ENCODE data around the gene NFAM1.

NFAM1 gene

DNA sequence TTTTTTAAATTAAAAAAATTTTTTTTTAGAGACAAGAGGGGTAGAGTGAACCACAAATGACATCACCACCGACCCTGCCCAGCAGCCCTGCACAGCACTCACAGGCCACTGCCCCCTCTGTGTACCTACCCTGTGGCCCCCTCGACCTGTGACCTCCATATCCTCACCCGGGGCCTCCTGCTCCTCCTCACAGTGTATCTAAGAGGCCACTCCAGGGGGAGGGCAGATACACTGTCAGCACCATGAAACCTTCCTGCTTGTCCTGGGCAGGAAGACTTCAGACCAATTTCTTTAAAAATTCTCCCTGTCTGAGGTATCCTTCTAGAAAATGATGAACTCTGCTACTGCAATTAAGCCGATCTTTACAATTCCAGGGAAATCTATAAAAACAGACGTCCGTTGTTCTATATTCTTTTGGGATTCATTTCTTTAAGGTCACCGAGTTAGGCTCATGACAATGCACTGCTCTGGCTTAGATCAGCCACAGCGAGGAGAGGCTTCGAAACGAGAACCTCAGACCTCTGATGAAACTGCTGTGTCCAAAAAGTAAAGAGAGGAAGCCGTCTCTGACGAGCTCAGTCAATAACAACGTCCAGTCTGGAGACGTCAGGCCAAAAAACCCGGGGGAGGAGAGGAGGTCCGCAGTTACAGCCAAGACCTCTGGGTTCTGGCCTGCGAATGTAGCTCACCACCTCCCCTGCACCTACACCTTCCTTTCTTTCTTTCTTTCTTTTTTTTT is 17.5 kb downstream of the NFAM1 start:
- DNase-seq: no peak
- TF ChIP-seq POLR2A (IDR thresholded peaks at IDR 0.05; ENCODE audit: low read length) (no peak), GATA1 (IDR thresholded peaks at IDR 0.05; ENCODE audit: low read depth, low read length) (no peak)

DNA sequence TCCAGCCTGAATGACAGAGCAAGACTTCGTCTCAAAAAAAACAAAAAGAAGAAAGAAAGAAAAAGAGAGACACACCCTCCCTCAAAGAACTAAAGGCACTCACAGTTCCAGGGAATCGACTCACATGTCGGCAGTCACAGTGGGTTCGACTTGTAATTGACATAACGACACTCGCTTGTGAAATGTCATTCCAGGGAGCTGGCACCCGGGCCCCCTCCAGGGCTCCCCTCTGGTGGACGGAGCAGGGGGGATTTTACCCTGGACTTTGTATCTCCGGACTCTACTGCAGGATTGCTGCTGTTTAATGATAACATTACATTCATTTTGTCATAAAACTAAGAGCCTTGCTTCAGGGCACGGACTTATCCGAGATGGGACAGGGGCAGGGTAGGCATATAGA is 18.2 kb downstream of the NFAM1 start:
- DNase-seq: no peak
- no peak for TF ChIP-seq GATA1 (IDR thresholded peaks at IDR 0.05; ENCODE audit: low read depth, low read length)
- TF ChIP-seq POLR2A (IDR thresholded peaks at IDR 0.05; ENCODE audit: low read length): no peak

DNA sequence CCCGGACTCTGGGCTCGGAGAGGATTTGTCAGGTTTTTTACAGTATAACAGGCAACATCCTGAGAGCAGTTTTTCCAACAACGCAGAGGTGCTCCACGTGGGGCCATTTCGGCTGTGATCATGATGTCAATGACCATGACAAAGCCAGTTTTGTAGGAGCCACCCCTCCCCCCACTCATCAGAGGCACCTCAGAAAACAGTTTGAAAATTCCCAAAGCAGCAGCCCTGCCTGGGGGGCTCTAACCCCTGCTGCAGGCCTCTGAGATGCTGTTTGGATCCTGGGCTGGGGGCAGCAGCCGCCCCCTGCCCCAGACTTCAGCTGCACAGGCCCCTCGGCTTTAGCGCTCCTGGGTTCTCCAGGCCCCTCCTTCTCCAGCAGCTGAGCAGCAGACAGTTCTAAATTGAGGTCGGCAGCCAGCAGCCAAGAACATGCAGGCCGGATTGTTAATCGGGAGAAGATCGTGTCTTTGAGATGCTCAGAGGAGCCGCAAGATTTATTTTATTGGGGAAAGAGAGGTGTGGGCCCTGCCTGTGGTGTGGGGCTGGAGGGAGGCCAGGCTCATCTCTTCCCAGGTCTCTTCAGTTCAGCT is 19.4 kb downstream of the NFAM1 start:
- TF ChIP-seq POLR2A (IDR thresholded peaks at IDR 0.05; ENCODE audit: low read length) (no peak), GATA1 (IDR thresholded peaks at IDR 0.05; ENCODE audit: low read depth, low read length) (no peak)
- DNase-seq: no peak

DNA sequence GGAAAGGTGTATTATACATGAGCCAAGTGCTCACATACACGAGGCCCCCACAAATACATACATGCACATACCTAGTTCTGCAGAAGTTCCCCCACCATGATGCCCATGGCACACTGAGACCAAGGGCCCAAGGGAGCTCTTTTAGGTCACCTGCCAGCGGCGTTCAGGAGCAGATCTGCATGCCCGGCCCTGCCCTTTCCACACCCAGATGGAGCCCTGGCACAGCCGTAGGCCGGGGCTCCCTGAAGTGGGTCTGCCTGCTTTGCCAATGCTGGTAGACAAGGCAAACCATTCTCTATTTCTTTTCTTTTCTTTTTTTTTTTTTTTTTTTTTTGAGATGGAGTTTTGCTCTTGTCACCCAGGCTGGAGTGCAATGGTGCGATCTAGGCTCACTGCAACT is 21.5 kb downstream of the NFAM1 start:
- no peak for DNase-seq
- TF ChIP-seq POLR2A (IDR thresholded peaks at IDR 0.05; ENCODE audit: low read length): no peak
- no peak for TF ChIP-seq GATA1 (IDR thresholded peaks at IDR 0.05; ENCODE audit: low read depth, low read length)

DNA sequence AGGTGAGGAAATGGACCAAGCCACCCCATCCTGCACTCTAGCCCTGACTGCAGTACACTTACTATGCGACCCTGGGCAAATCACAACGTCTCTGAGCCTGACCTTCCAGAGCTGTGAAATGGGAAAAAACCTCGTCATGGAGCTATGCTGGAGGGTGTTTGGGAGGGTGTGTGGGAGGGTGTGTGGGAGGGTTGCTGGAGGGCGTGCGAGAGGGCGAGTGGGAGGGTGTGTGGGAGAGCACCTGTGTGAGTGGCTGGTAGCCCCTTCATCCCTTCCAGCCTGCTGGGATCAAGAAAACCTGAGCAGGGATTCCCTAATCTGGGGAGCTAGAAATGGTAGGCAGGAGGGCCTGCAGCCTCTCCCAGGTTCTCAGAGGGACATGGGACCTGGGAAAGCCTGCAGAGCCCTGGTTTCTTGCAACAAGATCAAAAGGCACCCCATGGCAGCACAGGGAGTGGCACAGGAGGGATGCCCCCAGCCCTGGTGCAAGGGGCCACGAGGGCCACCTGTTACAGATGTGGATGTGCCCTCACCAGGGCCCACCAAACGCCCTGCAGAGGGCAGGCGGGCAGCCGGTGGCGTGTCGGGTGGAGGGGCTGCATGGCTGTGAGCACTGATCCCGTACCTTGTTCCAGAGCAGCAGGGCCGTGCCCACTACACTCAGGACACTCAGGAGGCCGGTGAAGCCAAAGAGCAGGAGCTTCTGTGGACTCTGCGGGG is 23.2 kb downstream of the NFAM1 start:
- TF ChIP-seq POLR2A (IDR thresholded peaks at IDR 0.05; ENCODE audit: low read length) (no peak), GATA1 (IDR thresholded peaks at IDR 0.05; ENCODE audit: low read depth, low read length) (no peak)
- no peak for DNase-seq

DNA sequence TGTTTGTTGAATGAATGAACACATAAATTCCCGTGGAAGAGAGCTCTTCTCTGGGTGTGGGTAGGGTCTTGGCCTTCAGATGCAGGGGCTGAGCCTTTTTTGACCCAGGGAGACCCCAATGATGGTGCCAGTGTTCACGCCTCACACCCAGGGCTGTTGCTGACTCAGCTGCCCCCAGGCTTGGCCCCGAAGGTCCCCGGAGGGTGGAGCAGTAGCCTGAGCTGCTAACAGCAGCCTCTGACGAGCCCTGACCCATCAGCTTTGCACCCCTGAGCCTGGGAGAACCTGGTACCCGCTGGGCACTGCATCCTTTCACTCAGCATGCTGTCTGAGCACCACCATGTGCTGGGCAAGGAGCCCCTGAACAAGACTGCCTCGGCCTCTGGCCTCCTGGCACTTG is 23.9 kb downstream of the NFAM1 start:
- TF ChIP-seq GATA1 (IDR thresholded peaks at IDR 0.05; ENCODE audit: low read depth, low read length) (no peak), POLR2A (IDR thresholded peaks at IDR 0.05; ENCODE audit: low read length) (no peak)
- DNase-seq: no peak

DNA sequence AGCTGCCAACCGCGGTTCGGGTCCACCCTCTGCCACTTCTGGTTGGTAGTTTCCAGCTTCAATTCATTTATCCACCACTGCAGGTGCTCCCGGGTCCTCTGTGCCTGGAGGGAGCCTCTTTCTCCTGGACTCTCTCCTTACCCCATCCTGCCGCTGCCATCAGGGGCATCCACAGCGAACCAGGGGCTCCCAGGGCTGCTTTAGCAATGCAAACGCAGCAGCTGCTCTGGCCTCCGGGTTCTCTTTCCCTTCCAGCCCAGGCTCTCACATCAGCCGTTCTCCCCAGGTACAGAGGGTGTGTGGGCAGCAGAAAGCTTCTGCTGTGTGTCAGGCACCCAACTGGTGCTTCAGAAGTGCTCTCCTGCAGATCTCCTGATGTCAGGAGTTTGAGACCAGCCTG is 27.9 kb downstream of the NFAM1 start:
- DNase-seq: no peak
- TF ChIP-seq GATA1 (IDR thresholded peaks at IDR 0.05; ENCODE audit: low read depth, low read length) (no peak), POLR2A (IDR thresholded peaks at IDR 0.05; ENCODE audit: low read length) (no peak)

DNA sequence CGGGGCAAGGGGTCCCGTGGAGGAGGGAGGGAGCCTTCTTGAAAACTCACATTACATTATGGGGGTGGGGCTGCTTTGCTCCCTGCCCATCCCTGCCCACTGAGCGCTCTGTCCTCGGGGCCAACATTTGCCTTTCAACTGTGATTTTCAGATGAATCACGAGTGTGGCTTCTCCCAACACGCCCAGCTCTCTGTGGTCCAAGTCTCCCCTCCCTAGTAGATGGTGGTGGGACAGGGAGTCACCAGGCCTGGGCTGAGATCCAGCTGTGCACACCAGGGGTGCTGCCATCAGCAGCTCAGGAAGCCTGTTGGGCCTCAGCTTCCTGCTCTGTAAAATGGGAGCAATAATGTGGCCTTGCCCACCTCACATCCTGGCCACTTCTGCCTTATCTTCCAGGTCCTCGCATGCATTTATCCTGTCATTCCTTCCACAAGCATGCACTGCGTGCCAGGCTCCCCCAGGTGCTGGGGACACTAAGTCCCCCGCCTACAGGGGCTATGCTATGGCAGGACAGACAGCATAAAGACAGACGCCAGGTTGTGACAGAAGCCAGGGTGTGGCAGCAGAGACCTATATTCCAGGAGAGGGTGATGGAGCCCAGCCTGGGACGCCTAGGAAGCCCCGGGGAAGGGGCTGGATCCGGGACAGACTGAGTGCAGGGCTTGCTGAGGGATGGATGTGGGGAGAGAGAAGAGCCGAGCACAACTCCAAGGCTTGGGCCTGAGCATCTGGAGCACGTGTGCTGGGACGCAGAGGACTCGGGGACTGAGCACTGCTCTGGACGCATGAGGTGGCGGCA is 30.5 kb downstream of the NFAM1 start:
- TF ChIP-seq POLR2A (IDR thresholded peaks at IDR 0.05; ENCODE audit: low read length) (no peak), GATA1 (IDR thresholded peaks at IDR 0.05; ENCODE audit: low read depth, low read length) (no peak)
- no peak for DNase-seq

DNA sequence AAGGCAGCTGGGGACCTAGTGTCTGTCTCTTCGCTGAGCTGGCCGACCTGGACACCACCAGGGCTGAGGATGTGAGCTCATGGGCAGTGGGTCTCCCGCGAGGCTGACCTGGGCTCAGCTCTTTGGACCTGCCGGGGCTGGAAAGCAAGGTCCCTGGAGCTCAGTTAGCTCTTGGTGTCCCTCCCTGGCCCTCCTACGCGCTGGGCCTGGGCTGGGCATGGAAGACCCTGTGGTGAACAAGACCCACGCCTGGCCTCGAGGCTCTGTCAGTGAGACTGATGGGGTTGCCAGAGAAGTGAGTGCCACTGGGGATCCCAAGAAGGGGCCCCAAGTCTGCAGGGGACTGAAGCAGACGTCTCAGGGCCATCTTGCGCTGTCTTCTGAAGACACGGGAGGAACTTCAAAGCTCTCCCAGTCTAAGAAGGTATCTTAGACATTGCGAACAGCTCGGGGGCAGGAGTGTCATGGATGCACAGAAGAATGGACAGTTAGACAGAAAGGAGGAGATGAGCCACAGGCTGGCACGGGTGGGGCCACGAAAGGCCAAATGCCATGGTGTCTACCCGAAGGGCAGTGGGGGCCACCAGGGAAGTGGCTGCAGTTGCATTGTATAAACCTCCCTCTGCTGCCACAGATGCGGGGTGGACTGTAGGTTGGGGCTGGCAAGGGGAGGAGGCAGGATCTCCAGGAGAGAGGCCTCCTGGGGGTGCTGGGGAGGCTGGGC is 31.2 kb downstream of the NFAM1 start:
- no peak for TF ChIP-seq GATA1 (IDR thresholded peaks at IDR 0.05; ENCODE audit: low read depth, low read length)
- TF ChIP-seq POLR2A (IDR thresholded peaks at IDR 0.05; ENCODE audit: low read length): no peak
- DNase-seq: no peak

DNA sequence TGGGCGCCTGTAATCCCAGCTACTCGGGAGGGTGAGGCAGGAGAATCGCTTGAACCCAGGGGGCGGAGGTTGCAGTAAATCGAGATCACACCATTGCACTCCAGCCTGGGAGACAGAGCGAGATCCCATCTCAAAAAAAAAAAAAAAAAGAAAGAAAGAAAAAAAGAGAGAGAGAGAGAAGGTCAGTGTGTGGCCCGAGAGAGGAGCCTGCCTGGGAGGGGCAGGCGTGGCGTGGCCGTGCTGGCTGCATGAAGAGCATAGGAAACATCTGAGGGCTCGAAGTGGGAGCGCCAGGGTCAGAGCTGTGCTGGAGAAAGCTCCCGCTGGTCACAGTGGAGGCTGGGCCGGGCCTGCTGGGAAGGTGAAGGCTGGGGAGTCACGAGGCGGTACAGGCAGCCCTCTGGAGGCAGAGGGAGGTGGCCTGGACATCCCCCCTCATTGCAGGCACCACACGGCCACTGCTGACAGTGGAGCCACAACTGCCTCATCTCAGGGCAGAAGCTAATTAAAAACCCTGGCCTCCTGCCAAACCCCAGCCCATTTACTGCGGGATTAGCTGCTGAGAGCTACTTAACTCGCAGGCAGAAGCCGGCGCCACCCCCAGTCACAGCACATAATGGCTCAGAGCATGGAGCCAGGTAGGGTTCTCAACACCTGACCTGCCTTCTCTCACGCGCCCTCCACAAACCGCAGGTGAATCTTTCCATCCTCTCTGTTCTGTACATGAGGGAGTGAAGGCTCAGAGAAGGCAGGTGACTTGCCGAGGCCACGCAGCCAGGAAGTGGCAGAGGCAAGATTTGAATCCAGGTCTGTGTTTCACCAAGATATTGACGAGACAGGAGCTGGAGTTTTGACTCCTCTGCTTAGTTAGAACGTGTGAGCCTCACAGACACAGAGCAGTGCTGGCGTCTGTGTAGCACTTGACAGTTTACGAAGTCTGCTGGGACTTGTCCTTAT is 32.6 kb downstream of the NFAM1 start:
- TF ChIP-seq POLR2A (IDR thresholded peaks at IDR 0.05; ENCODE audit: low read length) (no peak), GATA1 (IDR thresholded peaks at IDR 0.05; ENCODE audit: low read depth, low read length) (no peak)
- peak in 1 of 2 experiments; percentile 11 for DNase-seq

DNA sequence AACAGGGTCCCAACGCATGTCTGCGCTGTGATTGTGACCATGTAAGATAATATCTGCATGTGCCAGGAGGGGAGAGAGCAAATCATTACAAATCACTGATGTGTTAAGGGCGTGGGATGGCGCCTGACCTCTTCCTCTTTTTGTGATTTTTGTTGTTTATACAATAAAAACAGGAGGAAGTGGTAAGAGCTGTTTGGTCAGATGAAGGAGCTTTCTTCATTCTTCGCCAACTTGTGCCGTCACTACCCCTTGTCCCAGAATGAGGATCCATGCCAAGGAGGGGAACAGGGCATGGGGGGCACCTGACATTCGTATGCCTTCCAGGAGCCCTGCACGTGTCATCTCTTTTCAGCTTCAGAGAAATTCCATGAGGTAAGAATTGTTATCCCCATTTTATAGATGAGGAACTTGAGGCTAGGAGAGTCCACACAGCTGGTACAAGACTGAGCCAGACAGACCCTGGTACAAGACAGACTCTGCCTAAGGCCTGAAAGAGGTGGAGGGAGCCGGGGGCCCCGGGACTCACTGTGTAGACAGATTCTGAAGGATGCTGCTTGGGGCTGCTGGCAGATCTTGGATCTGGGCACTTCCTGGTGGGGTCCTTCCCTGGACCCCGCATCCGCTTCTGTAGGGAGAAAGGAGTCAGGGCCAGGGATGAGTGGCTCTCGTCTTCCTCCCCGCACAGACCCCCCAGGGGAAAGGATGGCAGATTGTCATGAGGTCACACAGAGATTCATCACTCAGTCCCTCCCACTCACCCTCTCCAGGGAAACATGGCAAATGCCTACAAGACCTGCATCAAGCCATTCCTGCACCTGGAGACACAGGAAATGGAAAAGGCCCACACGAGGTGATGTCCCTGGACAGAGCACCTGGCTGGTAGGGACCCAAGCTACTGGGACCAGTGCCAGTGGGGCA is 34.6 kb downstream of the NFAM1 start:
- no peak for TF ChIP-seq GATA1 (IDR thresholded peaks at IDR 0.05; ENCODE audit: low read depth, low read length)
- TF ChIP-seq POLR2A (IDR thresholded peaks at IDR 0.05; ENCODE audit: low read length): no peak
- no peak for DNase-seq

All from erythroblast (primary cell).